ENCODE data around the gene TWSG1.
A peak's percentile ranks its signal among the peaks of the same experiment; 100 is the strongest.

Gene TWSG1

GRCh38 chr18:9334329-9334972 lies at the start of gene TWSG1:
Gene TWSG1, plus strand, starts transcription at chr18:9334773. Its CDS starts 2,457 bp downstream, at chr18:9337230.
- DNase-seq, result peak; percentile 97

- no peak for DNase-seq
Measured at GRCh38 chr18:9285604-9286003, 49.0 kb upstream of the TWSG1 start.

GRCh38 chr18:9287036-9287435 lies 47.5 kb upstream of the TWSG1 start:
- no peak for DNase-seq

DNA sequence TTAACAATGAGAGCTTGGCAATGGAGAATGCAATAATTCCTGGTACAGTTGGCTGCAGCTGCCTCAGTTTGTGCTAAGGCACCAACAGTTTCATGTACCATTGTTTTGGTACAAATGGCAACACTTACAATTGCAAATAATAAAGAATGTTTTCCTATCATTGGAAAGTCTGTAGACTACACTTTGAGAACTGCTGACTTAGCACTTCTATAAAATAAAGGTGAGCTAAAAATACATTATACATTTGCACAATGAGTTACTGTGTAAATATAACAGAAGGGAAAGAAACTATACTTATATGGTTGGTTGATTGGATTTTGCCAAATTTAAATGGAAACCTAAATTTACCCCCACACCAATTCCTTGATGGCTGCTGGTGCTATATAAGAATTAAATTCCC lies 44.9 kb upstream of the TWSG1 start:
- DNase-seq, result no peak

DNA sequence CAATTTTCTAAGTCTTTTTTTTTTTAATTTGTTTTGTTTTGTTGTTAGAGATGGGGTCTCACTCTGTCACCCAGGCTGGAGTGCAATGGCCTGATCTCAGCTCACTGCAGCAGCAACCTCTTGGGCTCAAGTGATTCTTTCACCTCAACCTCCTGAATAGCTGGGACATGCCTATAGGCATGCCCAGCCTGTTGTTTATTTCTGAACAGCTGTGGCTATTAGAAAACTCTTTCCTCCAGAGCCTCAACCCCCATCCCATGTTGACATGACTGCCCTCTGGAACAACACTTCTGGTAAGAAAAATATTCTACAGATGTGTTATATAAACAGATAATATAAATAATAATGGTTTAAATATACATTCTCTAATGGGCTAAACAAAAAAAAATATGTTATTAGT lies 44.4 kb upstream of the TWSG1 start:
- no peak for DNase-seq

GRCh38 chr18:9292047-9292446 lies 42.5 kb upstream of the TWSG1 start:
- no peak for DNase-seq

DNA sequence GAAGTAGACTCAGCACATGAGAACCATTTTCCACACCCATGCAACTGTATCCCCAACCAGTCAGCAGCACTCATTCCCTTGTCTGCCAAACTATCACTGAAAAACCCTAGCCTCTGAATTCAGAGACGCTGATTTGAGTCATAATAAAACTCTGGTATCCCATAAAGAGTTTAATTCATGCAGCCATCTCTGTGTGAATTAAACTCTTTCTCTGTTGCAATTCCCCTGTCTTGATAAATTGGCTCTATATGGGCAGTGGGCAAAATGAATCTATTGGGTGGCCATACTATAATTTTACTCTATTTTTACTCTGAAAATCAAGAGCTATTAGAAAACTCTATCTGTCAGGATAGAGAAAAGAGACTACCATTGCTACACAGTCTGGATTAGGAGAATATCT lies 40.6 kb upstream of the TWSG1 start:
- DNase-seq, result no peak

DNA sequence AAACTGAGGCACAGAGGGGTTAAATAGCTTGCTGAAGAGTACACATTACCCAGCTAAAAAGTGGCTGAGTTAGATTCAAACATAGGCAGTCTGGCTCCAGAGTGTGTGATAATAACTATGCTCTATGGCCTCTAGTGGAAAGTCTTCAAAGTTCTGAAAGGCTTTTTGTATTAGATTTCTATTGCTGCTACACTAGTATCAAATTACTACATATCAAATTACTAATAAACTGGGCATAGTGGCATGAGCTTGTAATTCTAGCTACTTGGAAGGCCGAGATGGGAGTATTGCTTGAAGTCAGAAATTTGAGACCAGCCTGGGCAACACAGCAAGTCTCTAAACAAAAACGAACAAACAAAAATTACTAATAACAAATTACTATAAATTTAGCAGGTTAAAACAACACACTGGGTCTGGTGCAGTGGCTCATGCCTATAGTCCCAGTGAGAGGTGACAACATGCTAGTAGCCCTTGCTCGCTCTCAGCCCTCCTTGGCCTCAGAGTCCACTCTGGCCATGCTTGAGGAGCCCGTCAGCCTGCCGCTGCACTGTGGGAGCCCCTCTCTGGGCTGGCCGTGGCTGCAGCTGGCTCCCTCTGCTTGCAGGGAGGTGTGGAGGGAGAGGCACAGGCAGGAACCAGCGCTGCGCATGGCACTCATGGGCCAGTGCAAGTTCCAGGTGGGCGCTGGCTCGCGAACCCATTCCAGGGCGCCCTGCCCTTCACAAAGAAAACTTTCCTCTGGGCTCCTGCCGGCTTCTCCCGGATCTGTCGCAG lies 38.2 kb upstream of the TWSG1 start:
- no peak for DNase-seq

GRCh38 chr18:9297007-9297393 lies 37.6 kb upstream of the TWSG1 start:
- DNase-seq, result no peak

GRCh38 chr18:9304388-9305070 lies 30.0 kb upstream of the TWSG1 start:
- DNase-seq, result no peak

GRCh38 chr18:9319333-9319732 lies 15.2 kb upstream of the TWSG1 start:
- DNase-seq, result no peak

DNA sequence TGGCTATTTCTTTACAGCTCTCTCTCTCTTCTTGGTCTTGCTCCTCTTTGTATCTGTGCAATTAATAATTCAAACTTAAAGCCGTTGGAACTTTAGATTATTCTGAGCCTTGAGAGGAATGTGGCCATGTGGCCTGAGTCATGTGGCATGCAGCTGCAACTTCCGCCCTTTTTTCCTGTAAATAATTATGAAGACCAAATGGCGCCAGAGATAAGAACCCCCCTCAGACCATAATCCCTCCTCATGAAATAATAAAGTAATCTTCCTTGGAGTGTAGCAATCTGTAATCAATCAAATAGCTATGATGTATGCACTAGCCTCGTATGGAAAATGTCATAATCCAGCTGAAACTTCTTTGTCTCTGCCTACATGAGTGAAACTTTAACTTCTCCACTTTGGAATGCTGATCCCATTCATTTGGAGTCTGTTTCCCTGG lies 13.5 kb upstream of the TWSG1 start:
- no peak for DNase-seq

DNA sequence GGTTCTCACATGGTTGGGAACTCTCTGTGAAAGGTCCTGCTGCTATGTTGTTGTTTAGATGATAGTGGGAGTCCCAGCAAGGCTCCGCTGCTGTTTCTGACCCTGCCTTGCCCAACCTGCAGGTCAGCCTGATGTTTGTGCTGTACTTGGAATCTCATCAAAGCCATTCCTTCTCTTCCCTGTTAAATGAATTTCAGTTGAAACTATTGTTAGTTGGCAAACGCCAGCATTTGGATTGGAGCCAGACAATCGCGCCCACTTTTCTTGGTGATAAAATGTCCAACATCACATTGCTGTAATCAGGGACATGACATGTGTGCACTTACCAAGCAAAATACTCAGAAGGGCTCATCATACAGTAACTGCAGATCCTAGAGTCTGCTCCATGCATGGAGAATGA lies 12.8 kb upstream of the TWSG1 start:
- DNase-seq, result no peak

- DNase-seq, result no peak
Measured at GRCh38 chr18:9322744-9323143, 11.8 kb upstream of the TWSG1 start.

DNA sequence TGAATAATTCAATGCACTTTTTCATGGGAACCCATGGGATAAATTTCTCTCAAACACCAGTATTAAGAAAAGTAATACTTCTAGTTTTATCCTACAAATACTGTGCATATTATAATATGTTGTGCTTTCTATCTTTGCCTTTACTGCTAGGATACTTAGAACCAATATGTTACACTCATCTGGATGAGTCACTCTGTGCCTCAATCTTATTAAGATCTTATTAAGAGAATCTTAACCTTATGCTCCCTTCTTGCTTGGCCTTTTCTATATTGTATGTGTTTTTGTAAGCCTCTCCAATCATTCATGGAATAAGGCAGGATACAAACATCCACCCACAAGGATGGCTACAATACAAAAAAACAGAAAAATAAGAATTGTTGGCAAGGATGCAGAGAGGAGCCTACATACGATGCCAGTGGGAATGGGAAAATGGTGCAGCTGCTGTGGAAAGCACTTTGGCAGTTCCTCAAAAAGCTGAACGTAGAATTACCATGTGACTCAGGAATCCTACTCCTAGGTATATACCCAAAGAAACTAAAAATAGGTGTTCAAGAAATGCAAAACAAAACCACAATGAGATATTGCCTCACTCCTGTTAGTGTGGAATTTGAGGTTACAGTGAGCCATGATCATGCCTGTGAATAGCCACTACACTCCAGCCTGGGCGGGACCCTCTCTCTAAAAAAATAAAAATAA lies 10.7 kb upstream of the TWSG1 start:
- no peak for DNase-seq

GRCh38 chr18:9325716-9326115 lies 8.9 kb upstream of the TWSG1 start:
- DNase-seq, result no peak

DNA sequence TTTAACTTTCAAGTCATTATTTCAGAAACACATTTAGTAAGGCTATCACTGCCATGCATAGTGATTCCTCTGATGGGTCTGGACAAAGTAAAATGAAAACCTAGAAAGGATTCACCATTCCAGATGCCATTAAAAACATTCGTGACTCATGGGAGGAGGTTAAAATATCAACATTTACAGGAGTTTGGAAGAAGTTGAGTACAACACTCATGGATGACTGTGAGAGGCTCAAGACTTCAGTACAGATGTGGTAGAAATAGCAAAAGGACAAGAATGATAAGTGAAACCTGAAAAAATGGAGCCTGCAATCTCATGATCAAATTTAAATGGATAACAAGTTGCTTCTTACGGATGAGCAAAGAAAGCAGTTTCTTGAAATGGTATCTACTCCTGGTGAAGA lies 5.8 kb upstream of the TWSG1 start:
- no peak for DNase-seq

DNA sequence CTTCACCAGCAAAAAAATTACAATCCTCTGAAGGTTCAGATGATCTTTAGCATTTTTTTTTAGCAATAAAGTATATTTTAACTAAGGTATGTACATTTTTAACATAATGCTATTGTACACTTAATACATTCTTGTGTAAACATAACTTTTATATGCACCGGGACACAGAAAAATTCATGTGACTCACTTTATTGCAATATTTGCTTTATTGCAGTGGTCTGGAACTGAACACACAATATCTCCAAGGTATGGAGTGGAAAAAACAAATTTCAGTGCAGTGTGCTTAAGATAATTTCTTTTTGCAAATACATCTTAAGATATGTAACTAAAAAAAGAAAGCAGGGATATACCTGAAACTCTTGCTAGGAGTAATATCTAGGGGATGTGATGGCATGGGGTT lies 5.1 kb upstream of the TWSG1 start:
- DNase-seq, result no peak

GRCh38 chr18:9330419-9330818 lies 4.2 kb upstream of the TWSG1 start:
- no peak for DNase-seq

GRCh38 chr18:9333441-9334328 lies 888 bp upstream of the TWSG1 start:
- DNase-seq, result no peak

GRCh38 chr18:9334973-9335696 lies 562 bp downstream of the TWSG1 start:
- DNase-seq, result peak; percentile 50

DNA sequence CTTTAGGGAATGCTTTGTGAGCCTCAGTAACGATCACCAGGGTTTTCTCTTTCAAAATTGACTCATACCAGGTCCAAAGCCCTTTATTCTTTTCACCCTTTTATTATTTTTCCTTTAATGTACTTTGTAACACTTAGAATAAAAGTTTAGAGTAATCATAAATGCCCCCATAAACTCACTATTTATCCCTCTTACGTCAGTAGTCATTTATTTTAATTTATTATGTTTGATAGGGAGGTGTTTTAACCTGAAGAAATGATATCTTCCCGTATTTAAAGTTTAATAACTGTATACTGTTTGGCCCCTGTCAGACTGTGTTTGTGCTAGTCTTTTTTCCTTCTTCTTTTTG lies 1.1 kb downstream of the TWSG1 start:
- DNase-seq, result no peak
